IMR-90 (cell line): ENCODE measurements around the gene TRIM26. TPM values are rescaled to one million over a fixed set of nuclear protein-coding genes. Genes with fewer than 3 reads are reported as not detected.

ENCODE experiments used
- ATAC-seq: fragments of 200-7000 bp; cut with Tn5 transposase; 2 replicates; pipeline ENCODE4 v1.9.1; 2020; ENCODE audit warnings: low read depth, mild to moderate bottlenecking, moderate library complexity
- BruUV-seq: library from RNA; stranded (reverse); fragments of 400-500 nt; replicated peaks from 2 replicates; lab custom pipeline; 2021; lab: Mats Ljungman, UMichigan
- CTCF ChIA-PET: fragments of 300-600 bp; formaldehyde crosslinking; extraction: SDS; loops from one replicate; lab custom pipeline; 2021; ENCODE audit warnings: antibody characterized with exemption; lab: Yijun Ruan, JAX
- POLR2A ChIA-PET: fragments of 300-600 bp; sonication (Branson Sonifier 250); formaldehyde crosslinking; loops from one replicate; lab custom pipeline; 2022; ENCODE audit warnings: antibody characterized with exemption; ENCODE audit not compliant: unreplicated experiment; lab: Charles Lee
- DNase-seq: peaks from one replicate; pipeline ENCODE4 v3.0.0; 2013
- H2AFZ ChIP-seq: replicated peaks from 2 replicates; pipeline ENCODE3; 2013; ENCODE audit warnings: low read length, mild to moderate bottlenecking; ENCODE audit not compliant: poor library complexity
- H2AK5ac ChIP-seq: 2 replicates; pipeline ENCODE4 v1.6.1; 2013; ENCODE audit warnings: low read depth, low read length, inconsistent platforms
- H2AK9ac ChIP-seq: replicated peaks from 2 replicates; pipeline ENCODE3; 2013; ENCODE audit warnings: mild to moderate bottlenecking, low read depth, low read length, moderate library complexity; ENCODE audit not compliant: poor library complexity
- H2BK120ac ChIP-seq: 2 replicates; pipeline ENCODE4 v1.6.1; 2013; ENCODE audit warnings: low read depth, low read length, inconsistent platforms
- H2BK15ac ChIP-seq: 3 replicates; pipeline ENCODE4 v1.6.1; 2013; ENCODE audit warnings: low read depth, low read length, inconsistent platforms
- H2BK20ac ChIP-seq: 2 replicates; pipeline ENCODE4 v1.6.1; 2013; ENCODE audit warnings: low read depth, mild to moderate bottlenecking, inconsistent platforms, low read length, moderate library complexity
- H2BK5ac ChIP-seq: 2 replicates; pipeline ENCODE4 v1.6.1; 2013; ENCODE audit warnings: mild to moderate bottlenecking, low read depth, low read length, inconsistent platforms; ENCODE audit not compliant: poor library complexity, severe bottlenecking
- H3K14ac ChIP-seq: replicated peaks from 2 replicates; pipeline ENCODE4 v1.6.1; 2013; ENCODE audit warnings: low read depth, low read length, inconsistent platforms
- H3K18ac ChIP-seq: 2 replicates; pipeline ENCODE4 v1.6.1; 2013; ENCODE audit warnings: low read depth, low read length, control low read depth
- H3K23ac ChIP-seq: 2 replicates; pipeline ENCODE4 v1.6.1; 2013; ENCODE audit warnings: low read depth, low read length, inconsistent platforms
- H3K27ac ChIP-seq: 2 replicates; pipeline ENCODE4 v1.5.1; 2013; ENCODE audit warnings: mild to moderate bottlenecking, control low read depth, low read length; ENCODE audit not compliant: insufficient read depth
- H3K27me3 ChIP-seq: 2 replicates; pipeline ENCODE4 v1.6.1; 2013; ENCODE audit warnings: low read length; ENCODE audit not compliant: control insufficient read depth, insufficient read depth
- H3K36me3 ChIP-seq: 2 replicates; pipeline ENCODE4 v1.6.1; 2013; ENCODE audit warnings: low read length, mixed read lengths; ENCODE audit not compliant: control insufficient read depth, insufficient read depth
- H3K4ac ChIP-seq: 2 replicates; pipeline ENCODE4 v1.6.1; 2013; ENCODE audit warnings: low read depth, low read length, inconsistent platforms
- H3K4me1 ChIP-seq: 2 replicates; pipeline ENCODE4 v1.6.1; 2013; ENCODE audit warnings: low read length, mixed read lengths; ENCODE audit not compliant: control insufficient read depth, insufficient read depth
- H3K4me2 ChIP-seq: 2 replicates; pipeline ENCODE4 v1.6.1; 2013; ENCODE audit warnings: low read depth, mild to moderate bottlenecking, control low read depth, low read length, moderate library complexity
- H3K4me3 ChIP-seq: 2 replicates; pipeline ENCODE4 v1.5.1; 2013; ENCODE audit warnings: low read depth, mild to moderate bottlenecking, control low read depth, low read length, moderate library complexity; ENCODE audit not compliant: insufficient read depth
- H3K56ac ChIP-seq: 2 replicates; pipeline ENCODE4 v1.6.1; 2013; ENCODE audit warnings: low read length, inconsistent platforms; ENCODE audit not compliant: insufficient read depth; ENCODE audit errors: extremely low read depth
- H3K79me1 ChIP-seq, 2 experiments: 2 replicates each; pipeline ENCODE4 v1.6.1; 2013; ENCODE audit warnings: low read length in 2 of 2, inconsistent platforms in 1 of 2, low read depth in 1 of 2
- H3K9ac ChIP-seq: 2 replicates; pipeline ENCODE4 v1.6.1; 2013; ENCODE audit warnings: low read depth, low read length, control low read depth
- H3K9me1 ChIP-seq: 2 replicates; pipeline ENCODE4 v1.6.1; 2013; ENCODE audit warnings: low read length, inconsistent platforms; ENCODE audit not compliant: insufficient read depth
- H3K9me3 ChIP-seq: 2 replicates; pipeline ENCODE4 v1.6.1; 2013; ENCODE audit warnings: low read length; ENCODE audit not compliant: control insufficient read depth, insufficient read depth
- H4K20me1 ChIP-seq: 2 replicates; pipeline ENCODE4 v1.6.1; 2013; ENCODE audit warnings: low read length, inconsistent platforms; ENCODE audit not compliant: insufficient read depth
- H4K5ac ChIP-seq: 2 replicates; pipeline ENCODE4 v1.6.1; 2013; ENCODE audit warnings: mild to moderate bottlenecking, low read depth, low read length, control low read depth
- H4K8ac ChIP-seq, 2 experiments: 2 replicates each; pipeline ENCODE4 v1.6.1; 2013; ENCODE audit warnings: low read depth in 2 of 2, low read length in 2 of 2, control low read depth in 1 of 2, inconsistent platforms in 1 of 2
- H4K91ac ChIP-seq: 2 replicates; pipeline ENCODE4 v1.6.1; 2013; ENCODE audit warnings: low read depth, low read length, inconsistent platforms; ENCODE audit not compliant: insufficient read depth
- CEBPB ChIP-seq: IDR thresholded peaks from 2 replicates; pipeline ENCODE4 v1.6.1; 2012; ENCODE audit warnings: low read depth, low read length, improper control_type of control experiment
- CHD1 ChIP-seq: IDR thresholded peaks from 2 replicates; pipeline ENCODE4 v1.6.1; 2012; ENCODE audit warnings: low read depth, low read length, improper control_type of control experiment
- CTCF ChIP-seq: conservative IDR thresholded peaks from 2 replicates; pipeline ENCODE4 v1.5.1; 2012; ENCODE audit warnings: mild to moderate bottlenecking, low read depth, low read length, improper control_type of control experiment
- ELK1 ChIP-seq: fragments of 150-350 bp; IDR thresholded peaks from 2 replicates; pipeline ENCODE4 v1.6.1; 2016; ENCODE audit warnings: low read depth, mild to moderate bottlenecking, low read length, moderate library complexity, borderline replicate concordance
- FOS ChIP-seq: fragments of 150-350 bp; IDR thresholded peaks from 2 replicates; pipeline ENCODE4 v1.6.1; 2016; ENCODE audit warnings: low read depth, low read length
- MAFK ChIP-seq: IDR thresholded peaks from 2 replicates; pipeline ENCODE4 v1.6.1; 2012; ENCODE audit warnings: low read depth, low read length, improper control_type of control experiment
- MAZ ChIP-seq: IDR thresholded peaks from 2 replicates; pipeline ENCODE4 v1.6.1; 2012; ENCODE audit warnings: low read depth, mild to moderate bottlenecking, low read length, improper control_type of control experiment, moderate library complexity, borderline replicate concordance
- POLR2A ChIP-seq: IDR thresholded peaks from 2 replicates; pipeline ENCODE4 v1.6.1; 2012; ENCODE audit warnings: mild to moderate bottlenecking, low read depth, low read length
- RCOR1 ChIP-seq: IDR thresholded peaks from 2 replicates; pipeline ENCODE4 v1.6.1; 2012; ENCODE audit warnings: mild to moderate bottlenecking, low read length, improper control_type of control experiment; ENCODE audit not compliant: insufficient replicate concordance
- RFX5 ChIP-seq: IDR thresholded peaks from 2 replicates; pipeline ENCODE4 v1.8.0; 2012; ENCODE audit warnings: low read depth, mild to moderate bottlenecking, low read length, moderate library complexity
- SMC3 ChIP-seq: fragments of 150-350 bp; IDR thresholded peaks from 2 replicates; pipeline ENCODE4 v1.6.1; 2016; ENCODE audit warnings: low read depth, mild to moderate bottlenecking, antibody characterized with exemption, low read length, moderate library complexity
- USF2 ChIP-seq: fragments of 150-350 bp; IDR thresholded peaks from 2 replicates; pipeline ENCODE4 v1.6.1; 2017; ENCODE audit warnings: mild to moderate bottlenecking, antibody characterized with exemption, low read length, low read depth
- WGBS, 2 experiments: methylation state at CpG; one replicate each; pipeline versions ENCODE4 v1.1.5 to v1.1.7; 2013; ENCODE audit warnings: missing lambda C conversion rate in 2 of 2; ENCODE audit not compliant: insufficient read length in 1 of 2; ENCODE audit errors: extremely low coverage in 2 of 2; 5-methylcytosine and 5-hydroxymethylcytosine counted together
- dilution Hi-C: fragments of 300-500 bp; cut with HindIII; formaldehyde crosslinking; loops from one replicate; pipeline ENCODE4 v1.14.3; 2018; ENCODE audit warnings: low sequenced_read_pairs; ENCODE audit not compliant: unreplicated experiment
- in situ Hi-C: fragments of 300-500 bp; cut with MboI; formaldehyde crosslinking; loops from 3 replicates; pipeline ENCODE4 v1.14.3; 2019; ENCODE audit warnings: low sequenced_read_pairs, inconsistent platforms, mixed read lengths
- intact Hi-C: fragments of 100-400 bp; cut with micrococcal nuclease; formaldehyde crosslinking; loops from 2 replicates; pipeline ENCODE4 v1.10.0; 2022
- polyA plus RNA-seq, 3 experiments: library from polyadenylated mRNA; depleted of rRNA; stranded (reverse); fragments of >200 nt; gene quantifications; 2 replicates each; pipeline ENCODE4 v1.2.3, GENCODE V29; 2012; ENCODE audit warnings: low replicate concordance in 1 of 3
- total RNA-seq: library from RNA; depleted of rRNA; stranded (reverse); fragments of >200 nt; gene quantifications from 2 replicates; pipeline ENCODE4 v1.2.3, GENCODE V29; 2012

Gene TRIM26
- total and polyA plus RNA-seq, 2 of the 4 experiments (the other 2 are of a cell fraction): 22.6 to 23.8 TPM

GRCh38 chr6:30168741-30169140 is 44.5 kb downstream of the TRIM26 start (continued):
- TF ChIP-seq CTCF: no peak

GRCh38 chr6:30167101-30167500 is 46.1 kb downstream of the TRIM26 start:
- POLR2A ChIA-PET: no interaction called here

More at GRCh38 chr6:30167101-30167500, 46.1 kb downstream of the TRIM26 start:
- Histone ChIP-seq H2BK15ac (no peak overlapping the region), H2AK5ac (no peak overlapping the region), H3K9me3 (no peaks in the 10 kb centered on the region), H3K56ac (no peak overlapping the region), H4K8ac (no peak overlapping the region), H3K9ac (no peak overlapping the region), H4K20me1 (no peaks in the 10 kb centered on the region), H2AK9ac (no peak overlapping the region), H3K36me3 (no peaks in the 10 kb centered on the region), H2BK5ac (no peak overlapping the region), H3K4ac (no peak overlapping the region), H3K27me3 (peaks cover 55% of the 10 kb centered on the region), H3K4me3 (no peak overlapping the region), H4K91ac (no peak overlapping the region), H3K9me1 (no peaks in the 10 kb centered on the region), H2AFZ (no peak overlapping the region), H3K79me1 (no peaks in the 10 kb centered on the region), H3K18ac (no peak overlapping the region), H3K27ac (no peak overlapping the region), H2BK20ac (no peak overlapping the region), H4K5ac (no peak overlapping the region), H3K4me1 (no peaks in the 10 kb centered on the region), H3K23ac (no peak overlapping the region), H2BK120ac (no peak overlapping the region), H3K4me2 (no peak overlapping the region), H3K14ac (no peak overlapping the region)
- intact Hi-C loops: no loop called here
- dilution Hi-C loops: no loop called here
- CTCF ChIA-PET: no interaction called here
- in situ Hi-C loops: no loop called here
- BruUV-seq: no TSS peak
- no peak for DNase-seq
- no peak for ATAC-seq
- 35% methylated on average over 2 of the region's 6 CpGs; no CpG with 5 or more reads in 1 of the 2 experiments for WGBS, 2 experiments
- TF ChIP-seq RFX5 (no peak), RCOR1 (no peak), FOS (no peak), USF2 (no peak), MAFK (no peak), SMC3 (no peak), ELK1 (no peak), CHD1 (no peak), POLR2A (no peak), CEBPB (no peak), MAZ (no peak)
